A673 (cell line): ENCODE measurements around the gene CWC27.

Experiments
- EZH2 ChIP-seq: fragments of 200-600 bp; sonication (generic); IDR thresholded peaks from 2 replicates; pipeline ENCODE4 v1.6.1; 2017; ENCODE audit warnings: borderline replicate concordance, low read depth, mild to moderate bottlenecking, mixed read lengths, antibody characterized with exemption, low read length; ENCODE audit not compliant: poor library complexity, severe bottlenecking
- TF ChIP-seq, protein P1 (sequence below): fragments of 300-800, 200-600 bp; sonication (generic); conservative IDR thresholded peaks from 2 replicates; pipeline ENCODE4 v1.5.1; 2017; ENCODE audit warnings: low read depth, mild to moderate bottlenecking, antibody characterized with exemption, low read length, moderate library complexity, mixed read lengths

DNA sequence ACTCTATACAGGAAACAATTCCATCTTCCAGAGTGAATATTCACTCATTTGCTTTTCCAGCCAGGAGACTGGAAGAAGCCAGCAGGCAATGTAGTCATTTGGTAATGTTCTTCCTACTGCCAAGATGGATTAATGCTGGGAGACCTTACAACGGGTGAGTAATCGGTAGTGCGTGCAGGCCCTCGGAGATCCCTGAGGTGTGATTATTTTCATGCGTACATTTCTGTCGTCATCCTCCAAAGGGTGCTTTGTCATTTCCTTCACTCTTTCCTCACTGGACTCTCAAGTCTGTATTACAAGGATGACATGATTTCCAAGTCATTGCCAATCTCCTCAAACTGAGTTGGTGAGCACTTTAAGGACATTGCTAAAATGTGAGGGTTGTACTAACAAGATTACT lies 263.5 kb downstream of the CWC27 start:
- TF ChIP-seq, protein P1, sequence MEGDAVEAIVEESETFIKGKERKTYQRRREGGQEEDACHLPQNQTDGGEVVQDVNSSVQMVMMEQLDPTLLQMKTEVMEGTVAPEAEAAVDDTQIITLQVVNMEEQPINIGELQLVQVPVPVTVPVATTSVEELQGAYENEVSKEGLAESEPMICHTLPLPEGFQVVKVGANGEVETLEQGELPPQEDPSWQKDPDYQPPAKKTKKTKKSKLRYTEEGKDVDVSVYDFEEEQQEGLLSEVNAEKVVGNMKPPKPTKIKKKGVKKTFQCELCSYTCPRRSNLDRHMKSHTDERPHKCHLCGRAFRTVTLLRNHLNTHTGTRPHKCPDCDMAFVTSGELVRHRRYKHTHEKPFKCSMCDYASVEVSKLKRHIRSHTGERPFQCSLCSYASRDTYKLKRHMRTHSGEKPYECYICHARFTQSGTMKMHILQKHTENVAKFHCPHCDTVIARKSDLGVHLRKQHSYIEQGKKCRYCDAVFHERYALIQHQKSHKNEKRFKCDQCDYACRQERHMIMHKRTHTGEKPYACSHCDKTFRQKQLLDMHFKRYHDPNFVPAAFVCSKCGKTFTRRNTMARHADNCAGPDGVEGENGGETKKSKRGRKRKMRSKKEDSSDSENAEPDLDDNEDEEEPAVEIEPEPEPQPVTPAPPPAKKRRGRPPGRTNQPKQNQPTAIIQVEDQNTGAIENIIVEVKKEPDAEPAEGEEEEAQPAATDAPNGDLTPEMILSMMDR, result no peak
- no peak for TF ChIP-seq EZH2
